Common myeloid progenitor, CD34-positive (primary cell): ENCODE results near the gene KIRREL3.

Source experiments
- CTCF ChIA-PET: fragments of 350-600 bp; sonication (Branson Sonifier 250); formaldehyde crosslinking; loops from one replicate; lab custom pipeline; 2021; ENCODE audit warnings: antibody characterized with exemption; lab: Charles Lee
- POLR2A ChIA-PET: fragments of 350-600 bp; sonication (Branson Sonifier 250); formaldehyde crosslinking; loops from one replicate; lab custom pipeline; 2021; ENCODE audit warnings: antibody characterized with exemption; lab: Charles Lee
- DNase-seq, 3 donors: peaks; one replicate each; pipeline versions ENCODE4 v3.0.0 to v3.0.0-alpha.2; 2013
- H3K27ac ChIP-seq, 2 experiments: 1 replicate in 1 of 2; 2 replicates in 1 of 2; pipeline ENCODE4 v1.7.0; 2013; ENCODE audit warnings: inconsistent platforms in 2 of 2, low read length in 2 of 2, mild to moderate bottlenecking in 2 of 2, low read depth in 1 of 2, moderate library complexity in 1 of 2; ENCODE audit not compliant: severe bottlenecking in 2 of 2, insufficient read depth in 1 of 2, poor library complexity in 1 of 2
- H3K27me3 ChIP-seq, 5 experiments: replicated peaks in 2 of 5; 1 replicate in 3 of 5; 2 replicates in 2 of 5; pipeline versions ENCODE4 v1.6.1 to v1.7.0; 2013; ENCODE audit warnings: low read length in 4 of 5, mild to moderate bottlenecking in 2 of 5, moderate library complexity in 2 of 5, inconsistent platforms in 1 of 5; ENCODE audit not compliant: insufficient read depth in 5 of 5, control insufficient read depth in 4 of 5
- H3K36me3 ChIP-seq, 4 experiments: 1 replicate in 2 of 4; 2 replicates in 2 of 4; pipeline versions ENCODE4 v1.6.1 to v1.7.0; 2013; ENCODE audit warnings: low read length in 3 of 4, control low read depth in 1 of 4, mild to moderate bottlenecking in 1 of 4; ENCODE audit not compliant: control insufficient read depth in 4 of 4, insufficient read depth in 4 of 4
- H3K4me1 ChIP-seq, 4 experiments: 1 replicate in 3 of 4; 2 replicates in 1 of 4; pipeline versions ENCODE4 v1.6.1 to v1.7.1; 2013; ENCODE audit warnings: low read length in 3 of 4, mild to moderate bottlenecking in 3 of 4, control low read depth in 1 of 4, inconsistent platforms in 1 of 4, moderate library complexity in 1 of 4; ENCODE audit not compliant: control insufficient read depth in 4 of 4, insufficient read depth in 4 of 4; ENCODE audit errors: control extremely low read depth in 1 of 4
- H3K4me3 ChIP-seq, 7 experiments: 1 replicate in 4 of 7; 2 replicates in 3 of 7; pipeline versions ENCODE4 v1.5.1 to v1.7.0; 2013; ENCODE audit warnings: mild to moderate bottlenecking in 7 of 7, low read length in 6 of 7, moderate library complexity in 6 of 7, inconsistent platforms in 2 of 7, low read depth in 2 of 7, control low read depth in 1 of 7; ENCODE audit not compliant: insufficient read depth in 4 of 7, control insufficient read depth in 1 of 7; ENCODE audit errors: extremely low read depth in 1 of 7
- H3K9me3 ChIP-seq, 5 experiments: 1 replicate in 4 of 5; 2 replicates in 1 of 5; pipeline versions ENCODE4 v1.6.1 to v1.7.1; 2013; ENCODE audit warnings: low read length in 4 of 5, mild to moderate bottlenecking in 2 of 5, inconsistent platforms in 1 of 5, low read depth in 1 of 5, moderate library complexity in 1 of 5; ENCODE audit not compliant: control insufficient read depth in 4 of 5, insufficient read depth in 2 of 5; ENCODE audit errors: control extremely low read depth in 1 of 5
- WGBS: methylation state at CpG from one replicate; pipeline ENCODE4 v1.1.5; 2013; ENCODE audit not compliant: insufficient coverage; 5-methylcytosine and 5-hydroxymethylcytosine counted together

KIRREL3 gene

GRCh38 chr11:126420698-126421256 is 579.8 kb downstream of the KIRREL3 start:
- no peaks in the 10 kb centered on the region for H3K27me3 ChIP-seq
- H3K36me3 ChIP-seq, result peaks cover 0 to 35% (median under 1%) of the 10 kb centered on the region in 4 experiments
- peaks cover 10 to 66% (median 51%) of the 10 kb centered on the region in 4 experiments for H3K4me1 ChIP-seq
- H3K9me3 ChIP-seq, result no peaks in the 10 kb centered on the region
- H3K4me3 ChIP-seq, result peak overlapping the region in 1 of 7 experiments; percentile 13
- H3K27ac ChIP-seq, result no peak overlapping the region
- WGBS, result 65% methylated on average over 3 of the region's 6 CpGs
- DNase-seq, result no peak
- POLR2A ChIA-PET, result interaction anchor here (0.7 to 1.0 kb wide), 3 partner anchors 19 to 1806 kb away, joined by 3 to 4 read pairs (median 3); no protein-coding TSS in a partner anchor
- CTCF ChIA-PET, result interaction anchor here (0.7 to 7.0 kb wide), 8 partner anchors 9 to 116 kb away, joined by 3 to 44 read pairs (median 5); partner anchors contain the start of gene DCPS

- ChIA-PET CTCF (interaction anchor here (0.7 to 7.0 kb wide), 11 partner anchors 8 to 108 kb away, joined by 3 to 44 read pairs (median 5); no protein-coding TSS in a partner anchor), POLR2A (interaction anchor here (0.7 to 1.0 kb wide), 3 partner anchors 34 to 1807 kb away, joined by 3 to 6 read pairs (median 3); no protein-coding TSS in a partner anchor)
- Histone ChIP-seq H3K9me3 (no peaks in the 10 kb centered on the region), H3K4me1 (peaks cover 10 to 66% (median 53%) of the 10 kb centered on the region in 4 experiments), H3K27ac (no peak overlapping the region), H3K4me3 (peak overlapping the region in 4 of 7 experiments; percentile 13 to 44 (median 20)), H3K27me3 (no peaks in the 10 kb centered on the region), H3K36me3 (peaks cover 0 to 42% (median 5%) of the 10 kb centered on the region in 4 experiments)
- peak; percentile 90 to 97 (median 92) for DNase-seq
- WGBS, result 21% methylated on average over 11 of the region's 11 CpGs
These were observed 580.5 kb downstream of the KIRREL3 start for GRCh38 chr11:126419801-126420697.

- Histone ChIP-seq H3K27me3 (no peaks in the 10 kb centered on the region), H3K4me1 (peaks cover 10 to 61% (median 51%) of the 10 kb centered on the region in 4 experiments), H3K36me3 (peaks cover 0 to 49% (median 9%) of the 10 kb centered on the region in 4 experiments), H3K9me3 (no peaks in the 10 kb centered on the region), H3K4me3 (no peak overlapping the region), H3K27ac (no peak overlapping the region)
- POLR2A ChIA-PET, result interaction anchor here (1.1 kb wide), 1 partner anchor 26 kb away, joined by 3 read pairs; no protein-coding TSS in a partner anchor
- no CpG with 5 or more reads among the region's 1 CpG for WGBS
- peak in 1 of 3 donors; percentile 13 for DNase-seq
- CTCF ChIA-PET, result interaction anchor here (1.0 to 7.0 kb wide), 9 partner anchors 13 to 571 kb away, joined by 3 to 44 read pairs (median 4); no protein-coding TSS in a partner anchor
These were observed 581.7 kb downstream of the KIRREL3 start for GRCh38 chr11:126418887-126419286.

- H3K4me3 ChIP-seq, result peak overlapping the region in 4 of 7 experiments; percentile 42 to 78 (median 69)
- DNase-seq, result no peak
- no peaks in the 10 kb centered on the region for H3K27me3 ChIP-seq
- WGBS, result 92% methylated on average over 10 of the region's 12 CpGs
- H3K4me1 ChIP-seq, result peaks cover 10 to 54% (median 43%) of the 10 kb centered on the region in 4 experiments
- peaks cover 0 to 58% (median 19%) of the 10 kb centered on the region in 4 experiments for H3K36me3 ChIP-seq
- H3K27ac ChIP-seq, result no peak overlapping the region
- H3K9me3 ChIP-seq, result no peaks in the 10 kb centered on the region
- ChIA-PET POLR2A (interaction anchor here (1.5 kb wide), 1 partner anchor 106 kb away, joined by 4 read pairs; no protein-coding TSS in a partner anchor), CTCF (interaction anchor here (1.3 to 7.0 kb wide), 5 partner anchors 11 to 106 kb away, joined by 3 to 44 read pairs (median 8); no protein-coding TSS in a partner anchor)
These were observed 583.3 kb downstream of the KIRREL3 start for GRCh38 chr11:126417091-126417862.

DNA sequence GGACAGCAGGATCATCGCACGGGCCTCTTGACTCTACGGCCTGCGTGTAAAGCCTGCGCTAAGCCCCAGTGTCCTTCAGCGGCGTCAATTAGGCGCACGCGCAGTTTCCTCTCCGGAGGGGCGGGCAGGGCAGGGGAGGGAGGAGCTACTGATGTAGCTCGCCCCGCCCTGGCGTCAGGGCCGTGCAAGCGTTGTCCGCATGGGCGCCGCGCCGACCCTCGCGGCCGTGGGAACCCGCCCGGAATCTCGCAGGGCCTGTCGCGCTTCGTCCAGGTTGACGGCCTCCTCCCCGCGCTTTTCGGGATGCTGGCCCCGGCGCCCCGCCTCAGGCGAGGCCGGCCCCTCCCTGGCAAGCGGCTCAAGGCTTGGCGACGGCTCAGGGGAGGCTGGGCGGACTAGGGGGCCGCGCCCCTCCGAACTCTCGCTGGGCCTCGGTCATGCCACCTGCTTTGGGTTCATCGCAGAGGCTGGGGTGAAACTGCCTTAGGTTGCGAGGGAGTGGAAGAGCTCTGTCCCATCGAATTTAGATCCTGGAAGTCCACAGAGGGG is 584.0 kb downstream of the KIRREL3 start:
- Histone ChIP-seq H3K27ac (no peak overlapping the region), H3K27me3 (no peaks in the 10 kb centered on the region), H3K9me3 (no peaks in the 10 kb centered on the region), H3K36me3 (peaks cover 2 to 65% (median 24%) of the 10 kb centered on the region in 4 experiments), H3K4me3 (peak overlapping the region in 6 of 7 experiments; percentile 23 to 78 (median 56)), H3K4me1 (peaks cover 10 to 48% (median 38%) of the 10 kb centered on the region in 4 experiments)
- POLR2A ChIA-PET, result interaction anchor here (1.3 to 1.5 kb wide), 2 partner anchors 106 to 113 kb away, joined by 3 to 4 read pairs; partner anchors contain the start of gene DCPS
- 4% methylated on average over 48 of the region's 52 CpGs for WGBS
- CTCF ChIA-PET, result interaction anchor here (1.3 to 2.3 kb wide), 4 partner anchors 10 to 64 kb away, joined by 3 to 8 read pairs (median 5); no protein-coding TSS in a partner anchor
- DNase-seq, result peak; percentile 77 to 85 (median 85)
